PC-9 (cell line): ENCODE results near the gene STUM. TPM values are rescaled to one million over a fixed set of nuclear protein-coding genes. Genes with fewer than 3 reads are reported as not detected.

Source experiments
- BruUV-seq: library from RNA; stranded (reverse); fragments of 400-500 nt; replicated peaks from 2 replicates; lab custom pipeline; 2021; lab: Mats Ljungman, UMichigan
- CTCF ChIA-PET: fragments of 300-600 bp; sonication (Branson Sonifier 250); formaldehyde crosslinking; loops from one replicate; lab custom pipeline; 2022; ENCODE audit warnings: antibody characterized with exemption; lab: Charles Lee
- POLR2A ChIA-PET: fragments of 300-600 bp; sonication (Branson Sonifier 250); formaldehyde crosslinking; loops from one replicate; lab custom pipeline; 2022; ENCODE audit warnings: antibody characterized with exemption; ENCODE audit not compliant: unreplicated experiment; lab: Charles Lee
- DNase-seq, 2 experiments: peaks; one replicate each; pipeline versions ENCODE4 v3.0.0 to v3.0.0-alpha.2; 2015 to 2022; ENCODE audit warnings: mixed read lengths in 1 of 2
- H2AFZ ChIP-seq: fragments of 200-600 bp; sonication (generic); 2 replicates; pipeline ENCODE4 v1.8.1; 2017; ENCODE audit warnings: antibody characterized with exemption
- H3F3A ChIP-seq: fragments of 200-600 bp; sonication (generic); 2 replicates; pipeline ENCODE4 v1.8.1; 2017; ENCODE audit warnings: antibody characterized with exemption, mild to moderate bottlenecking, low read depth; ENCODE audit not compliant: insufficient read depth
- H3K27ac ChIP-seq: fragments of 200-600 bp; sonication (generic); 2 replicates; pipeline ENCODE4 v1.6.1; 2016; ENCODE audit warnings: mixed run types
- H3K27me3 ChIP-seq: fragments of 200-600 bp; sonication (generic); 2 replicates; pipeline ENCODE4 v1.6.1; 2016; ENCODE audit warnings: low read depth, mixed run types; ENCODE audit not compliant: insufficient read depth
- H3K36me3 ChIP-seq: fragments of 200-600 bp; sonication (generic); 2 replicates; pipeline ENCODE4 v1.6.1; 2016; ENCODE audit warnings: low read depth, mixed run types
- H3K4me1 ChIP-seq: fragments of 200-600 bp; sonication (generic); replicated peaks from 2 replicates; pipeline ENCODE4 v1.6.1; 2016; ENCODE audit warnings: mixed run types; ENCODE audit not compliant: insufficient read depth
- H3K4me2 ChIP-seq: fragments of 200-600 bp; sonication (generic); 2 replicates; pipeline ENCODE4 v1.6.1; 2017; ENCODE audit warnings: mixed run types
- H3K4me3 ChIP-seq: fragments of 200-600 bp; sonication (generic); 2 replicates; pipeline ENCODE4 v1.6.1; 2016; ENCODE audit warnings: mixed run types
- H3K79me2 ChIP-seq: fragments of 200-600 bp; sonication (generic); 2 replicates; pipeline ENCODE4 v1.6.1; 2017; ENCODE audit warnings: low read depth, mixed run types
- H3K9me2 ChIP-seq: fragments of 200-600 bp; sonication (generic); 2 replicates; pipeline ENCODE4 v1.8.1; 2017; ENCODE audit warnings: mild to moderate bottlenecking; ENCODE audit not compliant: insufficient read depth
- H3K9me3 ChIP-seq: fragments of 200-600 bp; sonication (generic); 2 replicates; pipeline ENCODE4 v1.8.1; 2016; ENCODE audit warnings: low read depth; ENCODE audit not compliant: insufficient read depth
- H4K20me1 ChIP-seq: fragments of 200-600 bp; sonication (generic); 2 replicates; pipeline ENCODE4 v1.8.1; 2017; ENCODE audit not compliant: insufficient read depth
- CTCF ChIP-seq: fragments of 200-600 bp; sonication (generic); conservative IDR thresholded peaks from 2 replicates; pipeline ENCODE4 v1.6.1; 2017; ENCODE audit warnings: mixed run types, antibody characterized with exemption, mild to moderate bottlenecking, moderate library complexity
- EZH2 ChIP-seq: fragments of 200-600 bp; sonication (generic); IDR thresholded peaks from 2 replicates; pipeline ENCODE4 v1.8.0; 2017; ENCODE audit warnings: antibody characterized with exemption, low read depth
- intact Hi-C: fragments of 100-400 bp; cut with micrococcal nuclease; formaldehyde crosslinking; loops from one replicate; pipeline ENCODE4 v1.10.0; 2022; ENCODE audit not compliant: unreplicated experiment
- total RNA-seq: library from RNA; stranded (reverse); gene quantifications from 2 replicates; pipeline ENCODE4 v1.2.3, GENCODE V29; 2021

STUM gene
- total RNA-seq, 1 experiment from 2014 or later = not detected

GRCh38 chr1:226529891-226530290 lies 18.7 kb upstream of the STUM start:
- peaks cover 47% of the 10 kb centered on the region; the same call in 1 of the 2 replicates for H3K27me3 ChIP-seq
- CTCF ChIA-PET = no interaction called here
- no peak overlapping the region for H3K4me2 ChIP-seq
- no peaks in the 10 kb centered on the region for H3K79me2 ChIP-seq
- no peaks in the 10 kb centered on the region for H3F3A ChIP-seq
- TF ChIP-seq EZH2 (no peak), CTCF (no peak)
- H3K9me2 ChIP-seq = no peaks in the 10 kb centered on the region
- DNase-seq = no peak
- H3K4me1 ChIP-seq = no peaks in the 10 kb centered on the region
- H3K36me3 ChIP-seq = no peaks in the 10 kb centered on the region
- intact Hi-C loops = no loop called here
- no peaks in the 10 kb centered on the region for H3K9me3 ChIP-seq
- H3K4me3 ChIP-seq = no peak overlapping the region
- BruUV-seq = no TSS peak
- no peak overlapping the region for H2AFZ ChIP-seq
- no peak overlapping the region for H3K27ac ChIP-seq
- no peaks in the 10 kb centered on the region for H4K20me1 ChIP-seq
- POLR2A ChIA-PET = no interaction called here

GRCh38 chr1:226530591-226530990 lies 18.0 kb upstream of the STUM start:
- Histone ChIP-seq H2AFZ (no peak overlapping the region), H3K4me2 (no peak overlapping the region), H3K4me3 (no peak overlapping the region), H3K9me2 (no peaks in the 10 kb centered on the region), H3K27ac (no peak overlapping the region), H3K27me3 (peaks cover 52% of the 10 kb centered on the region), H3K4me1 (no peaks in the 10 kb centered on the region), H4K20me1 (no peaks in the 10 kb centered on the region), H3K36me3 (no peaks in the 10 kb centered on the region), H3F3A (no peaks in the 10 kb centered on the region), H3K79me2 (no peaks in the 10 kb centered on the region), H3K9me3 (no peaks in the 10 kb centered on the region)
- ChIA-PET CTCF (no interaction called here), POLR2A (no interaction called here)
- no peak for TF ChIP-seq EZH2
- TF ChIP-seq CTCF = no peak
- BruUV-seq = no TSS peak
- intact Hi-C loops = no loop called here
- DNase-seq = no peak

GRCh38 chr1:226531360-226532093 lies 17.0 kb upstream of the STUM start:
- intact Hi-C loops = no loop called here
- POLR2A ChIA-PET = no interaction called here

More at GRCh38 chr1:226531360-226532093, 17.0 kb upstream of the STUM start:
- H3K9me2 ChIP-seq = no peaks in the 10 kb centered on the region
- H3K9me3 ChIP-seq = no peaks in the 10 kb centered on the region
- H3K36me3 ChIP-seq = no peaks in the 10 kb centered on the region
- H3K79me2 ChIP-seq = no peaks in the 10 kb centered on the region
- no peak overlapping the region for H3K4me3 ChIP-seq
- CTCF ChIA-PET = no interaction called here
- no peaks in the 10 kb centered on the region for H4K20me1 ChIP-seq
- no peak for TF ChIP-seq EZH2
- no peak for TF ChIP-seq CTCF
- peaks cover 56% of the 10 kb centered on the region for H3K27me3 ChIP-seq
- no peak overlapping the region for H2AFZ ChIP-seq
- no TSS peak for BruUV-seq
- H3K4me1 ChIP-seq = no peaks in the 10 kb centered on the region
- H3K27ac ChIP-seq = no peak overlapping the region
- H3K4me2 ChIP-seq = no peak overlapping the region
- DNase-seq = no peak
- no peaks in the 10 kb centered on the region for H3F3A ChIP-seq
